H1 (cell line): Measurements from ENCODE around the gene UMOD. TPM values are rescaled to one million over a fixed set of nuclear protein-coding genes. Genes with fewer than 3 reads are reported as not detected.

ENCODE experiments used
- GTF2F1 ChIP-seq: IDR thresholded peaks from 2 replicates; pipeline ENCODE4 v1.6.1; 2012; ENCODE audit warnings: low read depth, low read length, improper control_type of control experiment, borderline replicate concordance
- RBBP5 ChIP-seq: IDR thresholded peaks from 2 replicates; pipeline ENCODE4 v1.7.1; 2012; ENCODE audit warnings: low read depth, mild to moderate bottlenecking, inconsistent platforms, low read length, moderate library complexity, borderline replicate concordance
- RNF2 ChIP-seq: fragments of 200-900, 300-1000 bp; sonication (generic); IDR thresholded peaks from 2 replicates; pipeline ENCODE4 v1.7.1; 2016; ENCODE audit warnings: borderline replicate concordance, low read depth, mild to moderate bottlenecking, antibody characterized with exemption, low read length; ENCODE audit not compliant: poor library complexity, severe bottlenecking; ENCODE audit errors: missing control alignments
- SUZ12 ChIP-seq: fragments of 200-600 bp; sonication (generic); IDR thresholded peaks from 2 replicates; pipeline ENCODE4 v1.6.1; 2012; ENCODE audit warnings: mild to moderate bottlenecking, inconsistent platforms, low read length, moderate library complexity, mixed read lengths
- TEAD4 ChIP-seq: IDR thresholded peaks from 2 replicates; pipeline ENCODE4 v1.6.1; 2012; ENCODE audit warnings: low read depth, low read length, inconsistent platforms, mixed read lengths
- polyA plus RNA-seq, 7 experiments: library from polyadenylated mRNA; depleted of rRNA in 3 of 7; stranded (reverse) in 5 of 7; unstranded in 2 of 7; fragments of >200 nt in 5 of 7; fragments of 200-250 nt in 2 of 7; gene quantifications; 1 replicate in 5 of 7; 2 replicates in 1 of 7; 4 replicates in 1 of 7; pipeline versions ENCODE4 v1.2.1 to v1.2.3, GENCODE V29; 2011 to 2013; ENCODE audit warnings: missing spikeins in 2 of 7, mixed read lengths in 2 of 7
- total RNA-seq: library from RNA; stranded (reverse); fragmentation: NEBNext Ultra II Directional; extraction: Animal tissue kit (Norgen Biotek cat#: 25700); gene quantifications from 2 replicates; pipeline ENCODE4 v1.2.1, GENCODE V29; 2021

UMOD gene
- total and polyA plus RNA-seq, 2 of the 8 experiments (the other 6 are each of a cell fraction or from before 2014, with no cell fraction given): not detected

DNA sequence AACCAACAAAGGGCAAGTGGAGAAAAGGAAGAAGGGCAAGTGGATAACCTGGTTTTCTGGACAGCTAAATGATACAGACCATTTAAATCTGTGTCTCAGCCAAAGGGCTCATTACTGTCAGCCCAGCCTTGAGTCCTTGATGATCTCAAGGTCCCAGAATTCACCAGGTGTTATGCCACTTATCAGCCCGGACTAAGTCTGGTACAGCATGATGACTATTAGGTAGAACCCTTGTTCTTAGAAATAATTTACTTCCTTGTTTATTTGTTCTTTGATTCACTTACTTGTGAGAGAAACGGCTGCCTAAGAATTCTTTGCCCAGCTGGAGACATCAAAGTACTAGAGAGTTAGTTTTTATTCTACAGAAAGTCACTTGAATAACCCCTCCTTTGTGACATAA lies 48.6 kb upstream of the UMOD start (continued):
- TF ChIP-seq GTF2F1 (no peak), RNF2 (no peak), SUZ12 (no peak), RBBP5 (no peak), TEAD4 (no peak)
